Fibroblast of lung (primary cell): ENCODE measurements around the gene LMO4. TPM values are rescaled to one million over a fixed set of nuclear protein-coding genes. Genes with fewer than 3 reads are reported as not detected.
A peak's percentile ranks its signal among the peaks of the same experiment; 100 is the strongest.

Experiments
- DNase-seq, 2 donors: peaks; one replicate each; pipeline versions ENCODE4 v3.0.0 to v3.0.0-alpha.2; 2010; ENCODE audit warnings: low read depth in 2 of 2
- H2AFZ ChIP-seq: 2 replicates; pipeline ENCODE4 v1.5.1; 2012; ENCODE audit warnings: low read length, control low read depth, inconsistent platforms
- H3K27ac ChIP-seq: 2 replicates; pipeline ENCODE4 v1.5.1; 2011; ENCODE audit warnings: low read length, control low read depth; ENCODE audit not compliant: insufficient read depth
- H3K27me3 ChIP-seq: 2 replicates; pipeline ENCODE4 v1.5.1; 2011; ENCODE audit warnings: mild to moderate bottlenecking, low read length; ENCODE audit not compliant: control insufficient read depth, insufficient read depth
- H3K36me3 ChIP-seq: 2 replicates; pipeline ENCODE4 v1.5.1; 2011; ENCODE audit warnings: low read length; ENCODE audit not compliant: control insufficient read depth, insufficient read depth
- H3K4me1 ChIP-seq: 2 replicates; pipeline ENCODE4 v1.5.1; 2011; ENCODE audit warnings: low read length; ENCODE audit not compliant: control insufficient read depth, insufficient read depth; ENCODE audit errors: extremely low read depth
- H3K4me2 ChIP-seq: 2 replicates; pipeline ENCODE4 v1.5.1; 2011; ENCODE audit warnings: low read length, control low read depth; ENCODE audit not compliant: insufficient read depth; ENCODE audit errors: extremely low read depth
- H3K4me3 ChIP-seq, 4 experiments: fragments of 200-600 bp in 1 of 4; sonication (generic) in 1 of 4; replicated peaks in 1 of 4; 2 replicates each; pipeline ENCODE4 v1.5.1; 2011 to 2016; ENCODE audit warnings: low read length in 4 of 4, low read depth in 3 of 4, mild to moderate bottlenecking in 3 of 4, control low read depth in 2 of 4, inconsistent platforms in 1 of 4, mixed read lengths in 1 of 4; ENCODE audit not compliant: insufficient read depth in 1 of 4; ENCODE audit errors: control extremely low read depth in 1 of 4
- H3K79me2 ChIP-seq: 2 replicates; pipeline ENCODE4 v1.5.1; 2012; ENCODE audit warnings: mild to moderate bottlenecking, low read length, inconsistent platforms; ENCODE audit not compliant: control insufficient read depth, insufficient read depth
- H3K9ac ChIP-seq: 2 replicates; pipeline ENCODE4 v1.5.1; 2011; ENCODE audit warnings: mild to moderate bottlenecking, low read length, control low read depth; ENCODE audit not compliant: insufficient read depth
- H3K9me3 ChIP-seq: 2 replicates; pipeline ENCODE4 v1.5.1; 2012; ENCODE audit warnings: low read depth, low read length; ENCODE audit not compliant: control insufficient read depth, insufficient read depth
- H4K20me1 ChIP-seq: 2 replicates; pipeline ENCODE4 v1.5.1; 2011; ENCODE audit warnings: low read length; ENCODE audit not compliant: control insufficient read depth, insufficient read depth; ENCODE audit errors: extremely low read depth
- CTCF ChIP-seq, 2 donors: IDR thresholded peaks in 1 of 2; conservative IDR thresholded peaks in 1 of 2; 1 replicate in 1 of 2; 2 replicates in 1 of 2; pipeline ENCODE4 v1.5.1; 2011 to 2012; ENCODE audit warnings: low read length in 2 of 2, control low read depth in 1 of 2, inconsistent platforms in 1 of 2, low read depth in 1 of 2, mild to moderate bottlenecking in 1 of 2
- EZH2 ChIP-seq: IDR thresholded peaks from 2 replicates; pipeline ENCODE4 v1.5.1; 2012; ENCODE audit warnings: low read length, control low read depth, mild to moderate bottlenecking; ENCODE audit errors: missing control alignments
- polyA plus RNA-seq, 2 donors: library from polyadenylated mRNA; depleted of rRNA in 1 of 2; stranded (reverse) in 1 of 2; unstranded in 1 of 2; fragments of >200 nt; gene quantifications; 2 replicates each; pipeline ENCODE4 v1.2.1, GENCODE V29; 2011 to 2012; ENCODE audit warnings: missing spikeins in 1 of 2
- total RNA-seq: library from RNA; depleted of rRNA; stranded (reverse); fragments of >200 nt; gene quantifications from 2 replicates; pipeline ENCODE4 v1.2.1, GENCODE V29; 2014

Gene LMO4
- total and polyA plus RNA-seq, 2 donors (not counting 1 experiment from before 2014, with no cell fraction given) = 61.9 to 91.4 TPM

GRCh38 chr1:87284456-87285240 is 44.0 kb upstream of the LMO4 start:
- H2AFZ ChIP-seq = no peak overlapping the region
- DNase-seq = peak in 1 of 2 donors; percentile 15
- no peak for TF ChIP-seq EZH2
- no peak for TF ChIP-seq CTCF (conservative IDR thresholded peaks at IDR 0.05 in 1 of 2, IDR thresholded peaks at IDR 0.05 in 1 of 2; ENCODE audit: low read depth in 1 of 2, low read length in 2 of 2)
- H4K20me1 ChIP-seq = no peaks in the 10 kb centered on the region
- no peak overlapping the region for H3K27ac ChIP-seq
- H3K9ac ChIP-seq = no peak overlapping the region
- H3K9me3 ChIP-seq = no peaks in the 10 kb centered on the region
- no peak overlapping the region for H3K4me2 ChIP-seq
- no peak overlapping the region for H3K4me3 ChIP-seq
- no peaks in the 10 kb centered on the region for H3K79me2 ChIP-seq
- H3K4me1 ChIP-seq = no peaks in the 10 kb centered on the region
- H3K36me3 ChIP-seq = no peaks in the 10 kb centered on the region
- H3K27me3 ChIP-seq = no peaks in the 10 kb centered on the region

GRCh38 chr1:87291107-87291506 is 37.6 kb upstream of the LMO4 start:
- no peak overlapping the region for H3K9ac ChIP-seq
- TF ChIP-seq EZH2 (no peak), CTCF (conservative IDR thresholded peaks at IDR 0.05 in 1 of 2, IDR thresholded peaks at IDR 0.05 in 1 of 2; ENCODE audit: low read depth in 1 of 2, low read length in 2 of 2) (no peak)

GRCh38 chr1:87292684-87293493 is 35.8 kb upstream of the LMO4 start:
- no peaks in the 10 kb centered on the region for H3K79me2 ChIP-seq
- H3K36me3 ChIP-seq = no peaks in the 10 kb centered on the region
- no peak overlapping the region for H2AFZ ChIP-seq
- H4K20me1 ChIP-seq = no peaks in the 10 kb centered on the region
- no peak overlapping the region for H3K9ac ChIP-seq
- no peaks in the 10 kb centered on the region for H3K9me3 ChIP-seq
- H3K4me1 ChIP-seq = no peaks in the 10 kb centered on the region
- no peak overlapping the region for H3K4me2 ChIP-seq
- H3K27ac ChIP-seq = no peak overlapping the region
- H3K4me3 ChIP-seq = no peak overlapping the region
- peak; percentile 55 to 72 for DNase-seq
- TF ChIP-seq CTCF (conservative IDR thresholded peaks at IDR 0.05 in 1 of 2, IDR thresholded peaks at IDR 0.05 in 1 of 2; ENCODE audit: low read depth in 1 of 2, low read length in 2 of 2) (peak; percentile 74), EZH2 (no peak)
- H3K27me3 ChIP-seq = no peaks in the 10 kb centered on the region

More at GRCh38 chr1:87291107-87291506, 37.6 kb upstream of the LMO4 start:
- peak in 1 of 2 donors; percentile 89 for DNase-seq
- no peaks in the 10 kb centered on the region for H3K27me3 ChIP-seq
- H3K4me3 ChIP-seq = no peak overlapping the region
- no peaks in the 10 kb centered on the region for H3K9me3 ChIP-seq
- no peaks in the 10 kb centered on the region for H3K79me2 ChIP-seq
- H3K4me1 ChIP-seq = no peaks in the 10 kb centered on the region
- no peaks in the 10 kb centered on the region for H4K20me1 ChIP-seq
- H3K4me2 ChIP-seq = no peak overlapping the region
- H3K36me3 ChIP-seq = no peaks in the 10 kb centered on the region
- no peak overlapping the region for H2AFZ ChIP-seq
- no peak overlapping the region for H3K27ac ChIP-seq
